Parietal lobe (tissue), 2 donors: ENCODE measurements around the gene ZNF107. TPM values are rescaled to one million over a fixed set of nuclear protein-coding genes. Genes with fewer than 3 reads are reported as not detected.

Experiments
- small RNA-seq: library from RNA; depleted of rRNA; stranded (forward); fragments of <200 nt; gene quantifications from one replicate; pipeline ENCODE3, GENCODE V24; 2014; ENCODE audit warnings: low replicate concordance
- total RNA-seq: library from RNA; depleted of rRNA; stranded (reverse); fragments of >200 nt; gene quantifications from one replicate; pipeline ENCODE4 v1.2.3, GENCODE V29; 2014

ZNF107 gene
- total RNA-seq, result 16.9 TPM

DNA sequence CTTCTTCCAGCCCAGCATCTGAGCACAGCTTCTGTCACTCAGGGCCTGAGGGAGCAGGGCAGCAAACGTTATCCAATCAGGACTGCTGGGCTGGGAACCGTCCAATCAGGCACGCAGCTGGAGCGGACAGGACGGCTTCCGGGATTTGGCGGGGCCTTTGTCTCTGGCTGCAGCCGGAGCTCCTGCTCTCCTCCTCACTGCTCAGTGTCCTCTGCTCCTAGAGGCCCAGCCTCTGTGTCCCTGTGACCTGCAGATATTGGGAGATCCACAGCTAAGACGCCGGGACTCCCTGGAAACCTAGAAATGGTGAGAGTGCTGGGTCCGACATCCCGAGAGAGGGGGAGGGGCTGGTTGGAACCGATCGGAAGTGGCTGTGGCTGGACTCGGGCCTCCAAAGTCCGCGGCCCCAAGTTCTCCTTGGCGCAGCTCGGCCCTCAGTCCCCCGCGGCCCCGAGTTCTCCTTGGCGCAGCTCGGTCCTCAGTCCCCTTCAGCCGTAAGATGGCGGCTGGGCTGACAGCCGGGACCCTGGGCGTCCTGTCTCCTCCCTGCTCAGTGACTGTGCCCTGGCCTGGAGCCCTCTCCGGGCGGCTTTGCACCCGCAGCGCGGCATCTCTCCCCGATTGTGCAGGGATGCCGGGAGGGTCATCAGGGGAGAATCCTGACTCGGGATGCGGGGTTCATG, at the start of gene ZNF107:
Gene ZNF107, plus strand, starts transcription at position 154 of the 683 bp plus-strand sequence. Its CDS starts 150 bp downstream, at position 304.

Small RNAs within 50 kb of the gene (small RNA-seq; reads per million reads assigned to genes)
- gene MIR6839, result not detected

Other genes starting within 250 kb of the ZNF107 start
- gene ZNF680, start 103.1 kb upstream of the ZNF107 start, total RNA-seq, result 82.3 TPM
- gene ZNF138, start 128.3 kb downstream of the ZNF107 start, total RNA-seq, result 102 TPM
- 63.2 TPM for gene ZNF273, start 237.1 kb downstream of the ZNF107 start, total RNA-seq